Right lobe of liver (tissue), 4 donors: ENCODE results near the gene POLE2.

ENCODE experiments used
- POLR2A ChIP-seq: fragments of 450-650 bp; IDR thresholded peaks from one replicate; pipeline ENCODE4 v1.6.1; 2017; ENCODE audit warnings: antibody characterized with exemption, mild to moderate bottlenecking
- TF ChIP-seq, protein P1 (sequence below), 4 donors: fragments of 200-600 bp in 3 of 4; fragments of 450-650 bp in 1 of 4; IDR thresholded peaks; one replicate each; pipeline versions ENCODE4 v1.5.1 to v1.8.0; 2016 to 2022; ENCODE audit warnings: antibody characterized with exemption in 4 of 4, mild to moderate bottlenecking in 2 of 4
- donor health status: DM: no; HTN: no; CAD: no.
- donor health status: DM: no; HTN: no; CAD: no.
- donor health status: DM: no; HTN: yes; CAD: no.

DNA sequence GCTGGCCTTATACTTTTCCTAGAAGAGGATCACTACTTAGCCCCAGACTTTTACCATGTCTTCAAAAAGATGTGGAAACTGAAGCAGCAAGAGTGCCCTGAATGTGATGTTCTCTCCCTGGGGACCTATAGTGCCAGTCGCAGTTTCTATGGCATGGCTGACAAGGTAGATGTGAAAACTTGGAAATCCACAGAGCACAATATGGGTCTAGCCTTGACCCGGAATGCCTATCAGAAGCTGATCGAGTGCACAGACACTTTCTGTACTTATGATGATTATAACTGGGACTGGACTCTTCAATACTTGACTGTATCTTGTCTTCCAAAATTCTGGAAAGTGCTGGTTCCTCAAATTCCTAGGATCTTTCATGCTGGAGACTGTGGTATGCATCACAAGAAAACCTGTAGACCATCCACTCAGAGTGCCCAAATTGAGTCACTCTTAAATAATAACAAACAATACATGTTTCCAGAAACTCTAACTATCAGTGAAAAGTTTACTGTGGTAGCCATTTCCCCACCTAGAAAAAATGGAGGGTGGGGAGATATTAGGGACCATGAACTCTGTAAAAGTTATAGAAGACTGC is 65.9 kb downstream of the POLE2 start:
- TF ChIP-seq, protein P1, sequence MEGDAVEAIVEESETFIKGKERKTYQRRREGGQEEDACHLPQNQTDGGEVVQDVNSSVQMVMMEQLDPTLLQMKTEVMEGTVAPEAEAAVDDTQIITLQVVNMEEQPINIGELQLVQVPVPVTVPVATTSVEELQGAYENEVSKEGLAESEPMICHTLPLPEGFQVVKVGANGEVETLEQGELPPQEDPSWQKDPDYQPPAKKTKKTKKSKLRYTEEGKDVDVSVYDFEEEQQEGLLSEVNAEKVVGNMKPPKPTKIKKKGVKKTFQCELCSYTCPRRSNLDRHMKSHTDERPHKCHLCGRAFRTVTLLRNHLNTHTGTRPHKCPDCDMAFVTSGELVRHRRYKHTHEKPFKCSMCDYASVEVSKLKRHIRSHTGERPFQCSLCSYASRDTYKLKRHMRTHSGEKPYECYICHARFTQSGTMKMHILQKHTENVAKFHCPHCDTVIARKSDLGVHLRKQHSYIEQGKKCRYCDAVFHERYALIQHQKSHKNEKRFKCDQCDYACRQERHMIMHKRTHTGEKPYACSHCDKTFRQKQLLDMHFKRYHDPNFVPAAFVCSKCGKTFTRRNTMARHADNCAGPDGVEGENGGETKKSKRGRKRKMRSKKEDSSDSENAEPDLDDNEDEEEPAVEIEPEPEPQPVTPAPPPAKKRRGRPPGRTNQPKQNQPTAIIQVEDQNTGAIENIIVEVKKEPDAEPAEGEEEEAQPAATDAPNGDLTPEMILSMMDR (IDR thresholded peaks at IDR 0.05), result no peak
- TF ChIP-seq POLR2A, result no peak
